HepG2 (cell line): ENCODE measurements around the gene PHYH. TPM values are rescaled to one million over a fixed set of nuclear protein-coding genes. Genes with fewer than 3 reads are reported as not detected.
A peak's percentile ranks its signal among the peaks of the same experiment; 100 is the strongest.

Experiments
- ASH2L ChIP-seq: fragments of 300-600, 200-600 bp; sonication (generic); IDR thresholded peaks from 2 replicates; pipeline ENCODE4 v1.7.0; 2017; ENCODE audit warnings: low read depth, mild to moderate bottlenecking, moderate library complexity, mixed read lengths, low read length; ENCODE audit not compliant: insufficient read length
- CBX1 ChIP-seq: IDR thresholded peaks from one replicate; pipeline ENCODE4 v1.6.1; 2016; ENCODE audit warnings: antibody characterized with exemption, low read depth
- CC2D1A ChIP-seq: sonication (generic); formaldehyde crosslinking; IDR thresholded peaks from 2 replicates; pipeline ENCODE4 v1.8.1; 2023; ENCODE audit warnings: mild to moderate bottlenecking, missing genetic modification reagents
- EP300 ChIP-seq, 3 experiments: sonication (generic) in 1 of 3; formaldehyde crosslinking in 1 of 3; IDR thresholded peaks; 2 replicates each; pipeline versions ENCODE4 v1.5.1 to v1.6.1; 2011 to 2020; ENCODE audit warnings: low read depth in 2 of 3, low read length in 2 of 3, borderline replicate concordance in 1 of 3, improper control_type of control experiment in 1 of 3, mild to moderate bottlenecking in 1 of 3, missing genetic modification reagents in 1 of 3, moderate library complexity in 1 of 3
- FOXA3 ChIP-seq: IDR thresholded peaks from 2 replicates; pipeline ENCODE4 v1.6.1; 2016; ENCODE audit warnings: missing genetic modification reagents, missing compliant biosample characterization
- HMGA1 ChIP-seq: sonication (generic); formaldehyde crosslinking; conservative IDR thresholded peaks from 2 replicates; pipeline ENCODE4 v1.4.0; 2020; ENCODE audit warnings: missing genetic modification reagents
- HNF1B ChIP-seq: sonication (generic); formaldehyde crosslinking; IDR thresholded peaks from 2 replicates; pipeline ENCODE4 v1.5.1; 2020; ENCODE audit warnings: mild to moderate bottlenecking, moderate library complexity, missing genetic modification reagents
- JUNB ChIP-seq: sonication (generic); formaldehyde crosslinking; IDR thresholded peaks from 2 replicates; pipeline ENCODE4 v1.8.0; 2022; ENCODE audit warnings: missing genetic modification reagents, mild to moderate bottlenecking, borderline replicate concordance
- JUND ChIP-seq: sonication (generic); formaldehyde crosslinking; IDR thresholded peaks from 2 replicates; pipeline ENCODE4 v1.8.0; 2022; ENCODE audit warnings: mild to moderate bottlenecking, missing genetic modification reagents
- MATR3 ChIP-seq: sonication (generic); formaldehyde crosslinking; IDR thresholded peaks from 2 replicates; pipeline ENCODE4 v1.4.0; 2020; ENCODE audit warnings: missing genetic modification reagents
- NPAS2 ChIP-seq: sonication (generic); formaldehyde crosslinking; IDR thresholded peaks from 2 replicates; pipeline ENCODE4 v1.8.0; 2022; ENCODE audit warnings: mild to moderate bottlenecking, missing genetic modification reagents, borderline replicate concordance
- NRL ChIP-seq: sonication (generic); formaldehyde crosslinking; IDR thresholded peaks from 2 replicates; pipeline ENCODE4 v1.5.0; 2020; ENCODE audit warnings: missing genetic modification reagents, mild to moderate bottlenecking, moderate library complexity, borderline replicate concordance
- RBM39 ChIP-seq: fragments of 200-400 bp; formaldehyde crosslinking; IDR thresholded peaks from one replicate; pipeline ENCODE4 v1.6.1; 2018; ENCODE audit warnings: antibody characterized with exemption, mild to moderate bottlenecking, low read depth, low read length; ENCODE audit not compliant: poor library complexity, severe bottlenecking
- SNAPC2 ChIP-seq: sonication (generic); formaldehyde crosslinking; IDR thresholded peaks from 2 replicates; pipeline ENCODE4 v1.8.1; 2022; ENCODE audit warnings: mild to moderate bottlenecking, missing genetic modification reagents
- SP2 ChIP-seq: sonication (generic); formaldehyde crosslinking; IDR thresholded peaks from 2 replicates; pipeline ENCODE4 v1.5.1; 2020; ENCODE audit warnings: mild to moderate bottlenecking, missing genetic modification reagents
- TBP ChIP-seq: sonication (generic); formaldehyde crosslinking; IDR thresholded peaks from 2 replicates; pipeline ENCODE4 v1.5.0; 2020; ENCODE audit warnings: missing genetic modification reagents
- TOE1 ChIP-seq: sonication (generic); formaldehyde crosslinking; IDR thresholded peaks from 2 replicates; pipeline ENCODE4 v1.4.0; 2020; ENCODE audit warnings: mild to moderate bottlenecking, missing genetic modification reagents
- XBP1 ChIP-seq: sonication (generic); formaldehyde crosslinking; IDR thresholded peaks from 2 replicates; pipeline ENCODE4 v1.5.0; 2020; ENCODE audit warnings: missing genetic modification reagents
- XRCC5 ChIP-seq: fragments of 200-400 bp; formaldehyde crosslinking; optimal IDR thresholded peaks from 2 replicates; pipeline ENCODE3; 2017; ENCODE audit warnings: mild to moderate bottlenecking, low read length
- ZC3H4 ChIP-seq: sonication (generic); formaldehyde crosslinking; IDR thresholded peaks from 2 replicates; pipeline ENCODE4 v1.4.0; 2020; ENCODE audit warnings: missing genetic modification reagents, borderline replicate concordance
- ZFAT ChIP-seq: sonication (generic); formaldehyde crosslinking; conservative IDR thresholded peaks from 2 replicates; pipeline ENCODE4 v1.8.1; 2023; ENCODE audit warnings: missing genetic modification reagents, inconsistent platforms
- ZFP36L2 ChIP-seq: sonication (generic); formaldehyde crosslinking; IDR thresholded peaks from 2 replicates; pipeline ENCODE4 v1.4.0; 2020; ENCODE audit warnings: missing genetic modification reagents
- ZNF136 ChIP-seq: sonication (generic); formaldehyde crosslinking; IDR thresholded peaks from 2 replicates; pipeline ENCODE4 v1.8.1; 2022; ENCODE audit warnings: low read depth, mild to moderate bottlenecking, moderate library complexity, missing genetic modification reagents
- ZNF501 ChIP-seq: sonication (generic); formaldehyde crosslinking; IDR thresholded peaks from 2 replicates; pipeline ENCODE4 v1.5.1; 2020; ENCODE audit warnings: mild to moderate bottlenecking, moderate library complexity, missing genetic modification reagents
- ZNF512B ChIP-seq: sonication (generic); formaldehyde crosslinking; IDR thresholded peaks from 2 replicates; pipeline ENCODE4 v1.5.1; 2020; ENCODE audit warnings: missing genetic modification reagents, mild to moderate bottlenecking, borderline replicate concordance
- ZNF691 ChIP-seq: sonication (generic); formaldehyde crosslinking; IDR thresholded peaks from 2 replicates; pipeline ENCODE4 v1.4.0; 2020; ENCODE audit warnings: missing genetic modification reagents, low read depth, mild to moderate bottlenecking, borderline replicate concordance
- polyA plus RNA-seq, 8 experiments: library from polyadenylated mRNA; depleted of rRNA in 3 of 8; stranded (reverse) in 7 of 8; unstranded in 1 of 8; fragments of >200 nt; fragmentation: Illumina TruSeq in 4 of 8; extraction: Trizol in 4 of 8; gene quantifications; 2 replicates each; pipeline versions ENCODE4 v1.2.1 to v1.2.3, GENCODE V29; 2011 to 2016; ENCODE audit warnings: low read depth in 4 of 8, missing spikeins in 1 of 8, mixed read lengths in 1 of 8; ENCODE audit not compliant: insufficient read depth in 1 of 8
- total RNA-seq, 5 experiments: library from RNA; depleted of rRNA; stranded (reverse); fragments of >200 nt; fragmentation: Illumina TruSeq; extraction: Trizol; gene quantifications; 2 replicates each; pipeline ENCODE4 v1.2.3, GENCODE V29; 2016; ENCODE audit warnings: low read depth in 1 of 5

The PHYH gene
- total and polyA plus RNA-seq, 2 of the 13 experiments (the other 11 are each of a cell fraction or from before 2014, with no cell fraction given), result 27.2 to 34.5 TPM

GRCh38 chr10:13271552-13272163 lies 28.2 kb downstream of the PHYH start (continued):
- no peak for TF ChIP-seq CC2D1A (CRISPR knock-in tag)
- TF ChIP-seq JUND (CRISPR knock-in tag), result no peak
- peak; percentile 36; the same call in 1 of the 2 replicates for TF ChIP-seq ZNF691 (CRISPR knock-in tag)
- peak; percentile 54 for TF ChIP-seq ASH2L
- TF ChIP-seq RBM39, result no peak
- TF ChIP-seq NPAS2, result no peak
- TF ChIP-seq TOE1 (CRISPR knock-in tag), result no peak
- TF ChIP-seq HMGA1 (CRISPR knock-in tag), result no peak
- 0 out of 2 replicates have a peak, but pooled peaks have one; percentile 39 for TF ChIP-seq ZC3H4 (CRISPR knock-in tag)
- TF ChIP-seq MATR3 (CRISPR knock-in tag), result no peak
- peak; percentile 75 for TF ChIP-seq XRCC5
- no peak for TF ChIP-seq SP2 (CRISPR knock-in tag)
- TF ChIP-seq HNF1B (CRISPR knock-in tag), result peak; percentile 75
- no peak for TF ChIP-seq TBP (CRISPR knock-in tag)
- peak; percentile 88 for TF ChIP-seq ZNF501 (CRISPR knock-in tag)
- no peak for TF ChIP-seq ZNF136 (CRISPR knock-in tag)
- peak; percentile 39; the same call in 1 of the 2 replicates for TF ChIP-seq FOXA3 (CRISPR knock-in tag)
- TF ChIP-seq XBP1 (CRISPR knock-in tag), result no peak
- TF ChIP-seq EP300 (IDR thresholded peaks at IDR 0.05; ENCODE audit: low read depth in 2 of 2, low read length in 2 of 2), result no peak
- peak; percentile 43; the same call in 1 of the 2 replicates for TF ChIP-seq EP300 (CRISPR knock-in tag; IDR thresholded peaks at IDR 0.05; ENCODE audit: borderline replicate concordance)
- no peak for TF ChIP-seq CBX1
- TF ChIP-seq ZFAT (CRISPR knock-in tag), result no peak
- no peak for TF ChIP-seq JUNB (CRISPR knock-in tag)
- TF ChIP-seq NRL (CRISPR knock-in tag), result no peak
- TF ChIP-seq ZNF512B (CRISPR knock-in tag), result no peak; the same call in 1 of the 2 replicates
- no peak for TF ChIP-seq SNAPC2
- TF ChIP-seq ZFP36L2 (CRISPR knock-in tag), result no peak
